ENCODE results near the gene DCC. TPM values are rescaled to one million over a fixed set of nuclear protein-coding genes. Genes with fewer than 3 reads are reported as not detected.
"Not testable (repeated sequence)": the region's sequence is repeated elsewhere in the genome, so short reads cannot be mapped to it uniquely, and the experiment has no call there.

The DCC gene
- polyA plus RNA-seq, 10 donors, result 0.03 to 1.6 (median 0.21) TPM

DNA sequence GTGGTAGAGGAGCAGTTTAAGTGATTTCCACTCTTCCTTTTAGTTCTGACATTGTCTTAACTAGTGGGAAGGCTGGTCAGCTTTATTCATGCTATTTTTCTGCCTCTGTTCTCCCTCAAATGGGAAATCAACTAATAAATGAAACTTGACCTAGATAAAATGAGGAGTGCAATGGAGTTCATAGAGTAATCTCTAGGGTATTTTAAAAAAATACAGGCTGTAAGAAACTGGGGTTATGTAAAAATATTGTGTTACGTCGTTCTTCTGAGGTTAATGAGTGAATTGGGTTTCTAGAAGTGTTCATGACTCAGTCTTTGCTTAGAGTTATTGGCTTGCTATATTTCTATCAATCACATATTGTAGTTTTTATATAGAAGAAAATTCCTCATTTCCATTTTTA is 1150.0 kb downstream of the DCC start:
- DNase-seq, result no peak

- no peak for DNase-seq
Measured at GRCh38 chr18:53496028-53496427, 1156.0 kb downstream of the DCC start.

DNA sequence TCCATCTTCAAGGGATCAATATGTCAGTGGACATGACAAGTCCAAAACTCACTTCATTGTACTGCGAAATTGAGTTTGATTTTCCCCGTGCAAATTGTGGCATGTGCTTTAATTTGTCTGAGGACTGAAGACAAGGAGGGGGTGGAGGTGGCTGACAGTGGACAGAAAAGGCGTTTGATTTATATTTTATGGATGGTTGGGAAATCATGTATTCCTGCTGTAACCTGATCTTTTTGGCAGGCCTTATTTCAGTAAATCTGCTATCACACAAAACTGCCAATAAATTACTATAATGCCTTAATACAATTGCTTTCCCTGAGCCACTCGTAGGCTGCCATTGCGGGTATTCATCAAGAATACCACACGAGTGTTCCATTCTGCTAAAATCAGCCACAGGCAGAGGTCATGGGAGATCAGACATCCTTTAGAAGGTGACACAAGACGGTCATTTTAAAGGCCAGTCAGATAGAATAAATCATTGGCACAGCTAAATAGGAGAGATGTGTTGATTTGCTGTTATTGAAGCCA is 1164.0 kb downstream of the DCC start:
- DNase-seq, result no peak

DNA sequence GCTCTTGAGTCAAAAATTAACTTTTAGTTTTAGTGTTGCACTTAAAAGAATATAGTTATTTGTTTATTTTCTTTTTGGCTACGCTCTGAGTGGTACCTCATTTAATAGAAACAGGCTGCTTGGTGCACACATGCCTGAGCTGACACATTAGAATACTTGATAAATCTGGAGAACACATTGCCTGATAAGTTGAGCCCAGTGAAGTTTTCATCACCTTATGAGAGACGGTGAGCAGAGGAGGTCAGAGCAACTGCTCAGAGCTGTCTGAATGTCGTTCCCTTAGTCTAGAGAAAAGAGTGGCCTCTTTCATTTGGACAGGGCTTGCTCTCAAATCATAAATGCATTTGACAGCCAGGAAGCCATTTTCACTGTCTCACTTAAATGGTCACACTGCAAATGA is 1168.5 kb downstream of the DCC start:
- DNase-seq, result no peak

DNA sequence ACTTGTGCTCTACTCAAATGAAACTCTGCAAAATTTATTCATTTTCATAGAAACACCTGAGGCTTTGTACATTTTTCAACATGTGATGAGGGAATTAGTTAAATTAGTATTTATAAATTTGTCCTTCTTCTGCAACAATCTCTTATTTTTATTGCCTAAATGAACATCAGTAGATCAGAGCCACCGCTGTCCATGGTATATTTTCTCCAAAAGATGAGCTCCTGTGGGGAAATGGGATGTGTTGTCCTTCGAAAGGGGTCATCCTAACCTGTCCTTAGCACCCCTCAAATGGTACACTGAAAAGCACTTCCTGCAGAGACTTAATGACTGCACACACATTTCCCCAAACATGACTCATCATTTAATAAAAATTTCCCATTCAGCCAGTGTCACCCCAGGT is 1169.9 kb downstream of the DCC start:
- DNase-seq, result no peak

- DNase-seq, result not testable (repeated sequence)
Measured at GRCh38 chr18:53511725-53512124, 1171.7 kb downstream of the DCC start.

GRCh38 chr18:53521068-53521467 is 1181.1 kb downstream of the DCC start:
- no peak for DNase-seq

DNA sequence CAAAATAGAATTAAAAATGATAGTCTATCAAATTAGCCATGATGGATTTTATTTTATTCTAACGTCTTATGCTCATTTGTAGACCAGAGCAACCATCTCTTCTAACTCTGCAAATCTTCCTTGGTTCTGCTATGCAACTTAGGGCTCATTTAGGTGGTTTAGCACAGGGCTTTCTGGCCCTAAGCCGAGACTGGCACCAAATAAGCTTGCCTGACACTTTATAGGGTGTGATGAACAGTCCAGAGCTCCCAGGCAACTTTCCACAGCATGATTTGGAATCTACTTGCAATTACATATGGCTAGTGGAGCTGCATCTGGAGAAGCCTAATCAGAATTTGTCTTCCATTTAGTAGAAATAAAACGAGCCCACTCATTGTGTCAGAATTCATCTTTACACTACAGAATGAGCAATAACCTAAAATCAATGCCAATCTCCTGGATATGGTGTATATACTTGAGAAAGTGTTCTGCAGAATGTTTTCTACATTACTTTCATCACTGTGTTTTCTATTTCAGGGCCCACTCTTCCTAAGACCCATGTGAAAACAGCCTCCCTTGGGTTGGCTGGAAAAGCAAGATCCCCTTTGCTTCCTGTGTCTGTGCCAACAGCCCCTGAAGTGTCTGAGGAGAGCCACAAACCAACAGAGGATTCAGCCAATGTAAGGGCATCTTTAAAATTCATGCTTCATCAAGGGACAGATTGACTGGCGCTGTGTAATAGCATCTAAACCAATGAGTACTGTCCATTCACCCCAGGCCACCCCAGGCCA is 1186.3 kb downstream of the DCC start:
- DNase-seq, result no peak

- no peak for DNase-seq
Measured at GRCh38 chr18:53527365-53527764, 1187.4 kb downstream of the DCC start.

DNA sequence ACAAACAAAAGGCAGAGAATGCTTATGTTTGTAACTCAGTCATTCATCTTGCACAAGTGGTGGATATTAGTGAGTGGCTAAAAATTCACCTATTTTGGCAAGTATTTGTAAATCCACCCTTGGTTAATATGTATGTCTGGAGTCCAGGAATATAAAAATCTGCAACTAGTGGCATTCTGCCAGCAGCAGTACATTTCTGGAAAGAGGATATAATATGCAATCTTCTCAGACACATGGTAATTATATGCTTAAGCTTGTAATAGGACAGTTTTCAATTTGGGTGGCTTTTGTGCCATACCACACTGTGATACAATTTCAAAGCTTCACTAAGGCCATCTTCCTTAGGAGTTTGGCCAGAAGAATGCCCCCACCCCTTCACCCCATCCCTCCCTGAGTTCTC is 1191.2 kb downstream of the DCC start:
- DNase-seq, result peak in 1 of 3 donors; percentile 3

- no peak for DNase-seq
Measured at GRCh38 chr18:53531896-53532295, 1191.9 kb downstream of the DCC start.

- no peak for DNase-seq
Measured at GRCh38 chr18:53534203-53534602, 1194.2 kb downstream of the DCC start.

DNA sequence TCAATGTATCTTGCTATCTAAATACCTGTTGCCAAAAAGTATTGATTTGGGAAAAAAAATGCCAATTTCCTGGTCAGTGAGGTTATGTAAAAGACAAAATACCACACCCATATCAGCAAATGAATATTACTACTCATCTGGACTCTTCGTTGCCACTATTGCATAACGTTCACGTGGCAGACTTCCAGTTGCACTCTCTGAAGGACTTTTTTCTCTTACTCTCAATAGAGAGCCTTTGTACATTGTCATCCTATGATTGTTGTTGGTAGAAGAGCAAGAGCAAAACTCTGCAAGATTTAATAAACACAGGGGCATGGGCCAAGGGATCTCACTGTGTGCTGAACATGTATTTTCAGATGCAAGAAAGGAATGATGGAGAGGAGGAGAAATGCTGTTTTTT is 1194.7 kb downstream of the DCC start:
- DNase-seq, result peak in 2 of 3 donors; percentile 4 to 24

- DNase-seq, result no peak
Measured at GRCh38 chr18:53536908-53537307, 1196.9 kb downstream of the DCC start.

DNA sequence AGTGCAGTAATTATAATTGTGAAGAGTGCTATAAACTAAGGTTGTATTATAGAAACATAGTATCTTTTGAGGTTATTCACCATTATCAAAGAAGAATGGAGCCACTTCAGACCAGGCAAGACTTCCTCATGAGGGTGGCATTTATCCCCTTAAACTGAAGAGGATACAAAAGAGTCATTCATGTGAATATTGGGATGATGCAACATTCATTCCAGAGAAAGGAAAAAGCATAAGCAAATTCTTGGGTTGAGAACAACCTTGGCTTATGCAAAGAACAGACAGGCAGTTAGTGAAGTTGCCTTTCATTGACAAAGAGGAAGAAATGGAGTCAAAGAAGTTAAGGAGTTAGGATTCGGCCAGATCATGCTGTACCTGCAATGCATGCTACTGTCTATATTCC is 1201.9 kb downstream of the DCC start:
- no peak for DNase-seq

- DNase-seq, result no peak
Measured at GRCh38 chr18:53543711-53544110, 1203.7 kb downstream of the DCC start.

GRCh38 chr18:53544917-53545316 is 1204.9 kb downstream of the DCC start:
- no peak for DNase-seq

DNA sequence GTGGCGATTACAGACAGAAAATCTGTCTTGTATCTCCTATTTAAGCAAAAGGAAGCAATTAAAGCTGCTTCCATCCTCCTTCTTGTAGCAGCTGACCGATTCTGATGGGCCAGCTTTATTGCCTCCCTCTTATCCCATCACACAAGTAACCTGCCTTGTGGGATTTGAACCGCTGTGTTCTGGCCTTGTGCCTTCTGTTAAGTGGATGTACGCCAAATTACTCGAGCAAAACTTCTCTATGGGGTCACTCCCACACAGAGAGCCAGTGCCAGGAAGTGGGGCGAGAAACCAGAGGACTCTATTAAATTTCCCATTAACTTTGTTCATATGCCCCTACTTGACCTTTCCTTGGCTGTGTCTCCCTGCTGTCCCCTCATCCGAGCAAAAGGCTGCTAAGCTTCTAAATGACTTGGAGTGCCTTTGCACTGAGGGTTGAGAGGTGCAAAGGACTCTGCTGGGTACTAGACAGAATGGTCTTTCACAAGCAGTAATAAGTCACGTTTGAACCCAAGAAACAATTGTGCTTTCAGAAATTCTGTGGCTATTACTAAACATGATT is 1212.0 kb downstream of the DCC start:
- DNase-seq, result peak in 2 of 3 donors; percentile 27 to 54

DNA sequence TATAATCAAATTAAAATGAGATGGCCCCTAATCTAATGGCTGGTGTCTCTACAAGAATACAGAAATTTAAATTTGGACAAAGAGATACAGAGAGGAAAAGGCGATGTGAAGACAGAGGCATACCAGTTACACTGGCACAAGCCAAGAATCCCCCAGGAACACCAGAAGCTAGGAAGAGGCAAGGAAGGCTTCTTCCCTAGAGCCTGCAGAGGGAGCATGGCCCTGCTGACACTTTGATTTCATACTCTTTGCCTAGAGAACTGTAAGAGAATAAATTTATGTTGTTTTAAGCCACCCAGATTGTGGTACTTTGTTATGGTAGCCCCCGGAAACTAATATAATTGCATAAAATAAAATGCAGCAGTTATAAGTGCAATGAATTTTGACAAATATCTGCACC is 1213.0 kb downstream of the DCC start:
- DNase-seq, result no peak

GRCh38 chr18:53556450-53556849 is 1216.5 kb downstream of the DCC start:
- DNase-seq, result no peak

DNA sequence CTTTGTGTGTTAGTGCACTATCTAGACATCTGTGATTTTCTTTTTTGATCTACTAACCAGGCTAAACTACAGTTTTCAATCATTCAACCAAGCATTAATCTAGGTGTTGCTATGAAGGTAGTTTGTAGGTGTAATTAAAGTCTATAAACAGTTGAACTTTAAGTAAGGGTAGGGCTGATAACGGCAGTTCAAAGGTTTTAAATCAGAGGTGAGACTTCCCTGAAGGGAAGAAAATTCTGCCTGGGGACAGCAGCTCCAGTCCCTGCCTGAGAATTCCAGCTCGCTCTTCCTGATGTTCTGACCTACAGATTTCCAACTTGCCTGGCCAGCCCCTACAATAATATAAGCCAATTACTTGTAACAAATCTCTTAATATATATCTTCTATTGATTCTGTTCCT is 1220.5 kb downstream of the DCC start:
- no peak for DNase-seq

- DNase-seq, result no peak
Measured at GRCh38 chr18:53566626-53567025, 1226.6 kb downstream of the DCC start.

DNA sequence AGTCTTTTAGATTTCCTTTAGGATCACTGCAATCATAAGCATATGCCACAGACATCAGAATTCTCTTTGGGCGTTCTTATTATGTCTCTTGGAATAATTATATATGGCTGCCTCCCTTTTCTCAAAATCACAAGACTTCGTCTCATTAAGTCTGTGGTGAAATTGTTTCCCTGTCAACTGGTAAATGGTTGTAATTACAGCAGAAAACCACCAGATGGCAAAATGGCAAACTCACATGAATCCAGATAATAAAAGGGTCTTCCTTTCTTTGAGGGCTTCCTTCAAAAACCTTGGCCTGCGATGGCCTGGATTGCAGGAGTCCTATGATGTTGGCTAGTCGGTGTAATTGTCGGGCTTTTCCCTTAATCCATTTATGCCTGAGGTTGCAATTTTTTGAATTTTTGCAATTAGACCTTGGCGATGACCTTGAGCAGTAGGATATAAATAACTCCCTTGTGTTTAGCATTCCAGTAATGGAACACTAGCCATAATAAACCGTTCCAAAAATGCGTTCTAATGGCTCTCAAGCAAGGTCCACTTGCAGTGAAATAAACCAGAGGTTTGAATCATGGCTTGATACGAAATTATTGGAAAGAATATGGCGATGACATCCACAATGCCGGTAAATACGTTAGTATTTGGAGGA is 1228.1 kb downstream of the DCC start:
- DNase-seq, result peak; percentile 15 to 27 (median 22)

All from muscle of back (tissue), 11 donors.